Measurements from ENCODE around the gene ABLIM1.

DNA sequence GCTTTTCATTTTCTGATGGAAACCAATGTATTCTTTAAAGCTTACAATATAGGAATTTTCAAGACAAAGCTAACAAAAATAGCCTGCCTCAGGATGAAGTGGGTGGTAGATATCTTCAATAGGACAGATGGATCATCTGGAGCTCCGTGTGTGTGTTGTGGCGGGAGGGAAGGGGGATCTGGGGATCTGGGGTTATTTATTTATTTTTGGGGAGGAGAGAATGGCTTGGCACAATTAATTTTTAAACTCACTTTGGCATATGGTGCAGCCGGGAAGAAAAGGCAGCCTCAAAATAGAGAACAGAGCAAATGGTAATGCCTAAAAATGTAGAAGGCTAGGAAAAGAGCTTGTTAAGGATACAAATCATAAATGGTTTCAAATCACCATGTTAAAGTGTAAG, 11.6 kb upstream of the ABLIM1 start:
- no peak for TF ChIP-seq POLR2AphosphoS5 (IDR thresholded peaks at IDR 0.05; ENCODE audit: low read depth, low read length)
- TF ChIP-seq TAF1 (IDR thresholded peaks at IDR 0.05; ENCODE audit: borderline replicate concordance, insufficient read depth, low read length), result no peak
- TF ChIP-seq SIN3A (IDR thresholded peaks at IDR 0.05; ENCODE audit: borderline replicate concordance, insufficient read depth, low read length), result no peak
- TF ChIP-seq, protein P1, sequence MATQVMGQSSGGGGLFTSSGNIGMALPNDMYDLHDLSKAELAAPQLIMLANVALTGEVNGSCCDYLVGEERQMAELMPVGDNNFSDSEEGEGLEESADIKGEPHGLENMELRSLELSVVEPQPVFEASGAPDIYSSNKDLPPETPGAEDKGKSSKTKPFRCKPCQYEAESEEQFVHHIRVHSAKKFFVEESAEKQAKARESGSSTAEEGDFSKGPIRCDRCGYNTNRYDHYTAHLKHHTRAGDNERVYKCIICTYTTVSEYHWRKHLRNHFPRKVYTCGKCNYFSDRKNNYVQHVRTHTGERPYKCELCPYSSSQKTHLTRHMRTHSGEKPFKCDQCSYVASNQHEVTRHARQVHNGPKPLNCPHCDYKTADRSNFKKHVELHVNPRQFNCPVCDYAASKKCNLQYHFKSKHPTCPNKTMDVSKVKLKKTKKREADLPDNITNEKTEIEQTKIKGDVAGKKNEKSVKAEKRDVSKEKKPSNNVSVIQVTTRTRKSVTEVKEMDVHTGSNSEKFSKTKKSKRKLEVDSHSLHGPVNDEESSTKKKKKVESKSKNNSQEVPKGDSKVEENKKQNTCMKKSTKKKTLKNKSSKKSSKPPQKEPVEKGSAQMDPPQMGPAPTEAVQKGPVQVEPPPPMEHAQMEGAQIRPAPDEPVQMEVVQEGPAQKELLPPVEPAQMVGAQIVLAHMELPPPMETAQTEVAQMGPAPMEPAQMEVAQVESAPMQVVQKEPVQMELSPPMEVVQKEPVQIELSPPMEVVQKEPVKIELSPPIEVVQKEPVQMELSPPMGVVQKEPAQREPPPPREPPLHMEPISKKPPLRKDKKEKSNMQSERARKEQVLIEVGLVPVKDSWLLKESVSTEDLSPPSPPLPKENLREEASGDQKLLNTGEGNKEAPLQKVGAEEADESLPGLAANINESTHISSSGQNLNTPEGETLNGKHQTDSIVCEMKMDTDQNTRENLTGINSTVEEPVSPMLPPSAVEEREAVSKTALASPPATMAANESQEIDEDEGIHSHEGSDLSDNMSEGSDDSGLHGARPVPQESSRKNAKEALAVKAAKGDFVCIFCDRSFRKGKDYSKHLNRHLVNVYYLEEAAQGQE (IDR thresholded peaks at IDR 0.05; ENCODE audit: insufficient read depth in 1 of 2, low read depth in 2 of 2, low read length in 2 of 2), result no peak
